A549 treated with CpdA at 1 μM for 4 hours (cell line): ENCODE results near the gene HSD3B7. TPM values are rescaled to one million over a fixed set of nuclear protein-coding genes. Genes with fewer than 3 reads are reported as not detected.

ENCODE experiments used
- total RNA-seq: library from RNA; stranded (reverse); fragments of 200-300 nt; extraction: Qiagen RNA extraction; gene quantifications from 5 replicates; pipeline ENCODE4 v1.2.3, GENCODE V29; 2022; ENCODE audit warnings: low read depth

Gene HSD3B7
- 12.5 to 17.3 TPM (median 14.7 TPM) in 5 replicates for total RNA-seq

DNA sequence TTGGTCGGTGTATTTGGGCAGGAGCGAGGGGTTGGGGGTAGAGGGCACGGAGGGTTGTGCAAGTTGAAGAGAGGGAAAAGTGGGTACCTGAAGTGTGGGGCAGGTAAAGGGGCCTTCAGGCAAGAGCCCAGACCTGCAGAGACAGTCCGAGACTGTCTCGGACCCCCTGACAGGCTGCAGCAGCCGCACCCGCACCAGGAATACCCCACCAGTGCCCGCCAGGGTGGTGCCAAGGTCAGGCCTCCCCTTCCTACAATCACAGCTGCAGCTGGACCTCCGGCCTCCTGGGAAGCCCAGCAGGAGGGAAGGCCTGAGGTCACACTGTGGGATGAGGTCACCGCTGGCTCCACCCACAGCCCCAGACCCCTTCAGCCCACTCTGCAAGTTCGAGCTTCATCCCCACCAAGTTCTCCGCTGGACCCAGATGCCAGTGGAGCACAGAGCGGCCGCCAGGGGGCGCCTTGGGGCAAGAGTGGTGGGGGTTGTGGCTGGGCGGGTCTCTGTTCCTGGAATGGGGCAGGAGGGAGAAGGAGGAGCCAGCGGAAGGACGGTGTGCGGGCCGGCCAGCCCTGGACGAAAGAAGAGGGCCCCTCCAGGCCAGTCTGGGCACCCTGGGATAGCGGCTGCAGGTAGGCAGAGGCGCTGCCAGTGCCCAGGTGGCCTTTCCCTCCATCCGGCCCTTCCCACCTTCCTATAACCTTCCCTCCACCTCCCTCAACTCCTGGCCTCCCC, at the start of gene HSD3B7:
HSD3B7 (plus strand) TSS at position 539 of the 732 bp plus-strand sequence. CDS start 452 bp downstream, outside the sequence.

DNA sequence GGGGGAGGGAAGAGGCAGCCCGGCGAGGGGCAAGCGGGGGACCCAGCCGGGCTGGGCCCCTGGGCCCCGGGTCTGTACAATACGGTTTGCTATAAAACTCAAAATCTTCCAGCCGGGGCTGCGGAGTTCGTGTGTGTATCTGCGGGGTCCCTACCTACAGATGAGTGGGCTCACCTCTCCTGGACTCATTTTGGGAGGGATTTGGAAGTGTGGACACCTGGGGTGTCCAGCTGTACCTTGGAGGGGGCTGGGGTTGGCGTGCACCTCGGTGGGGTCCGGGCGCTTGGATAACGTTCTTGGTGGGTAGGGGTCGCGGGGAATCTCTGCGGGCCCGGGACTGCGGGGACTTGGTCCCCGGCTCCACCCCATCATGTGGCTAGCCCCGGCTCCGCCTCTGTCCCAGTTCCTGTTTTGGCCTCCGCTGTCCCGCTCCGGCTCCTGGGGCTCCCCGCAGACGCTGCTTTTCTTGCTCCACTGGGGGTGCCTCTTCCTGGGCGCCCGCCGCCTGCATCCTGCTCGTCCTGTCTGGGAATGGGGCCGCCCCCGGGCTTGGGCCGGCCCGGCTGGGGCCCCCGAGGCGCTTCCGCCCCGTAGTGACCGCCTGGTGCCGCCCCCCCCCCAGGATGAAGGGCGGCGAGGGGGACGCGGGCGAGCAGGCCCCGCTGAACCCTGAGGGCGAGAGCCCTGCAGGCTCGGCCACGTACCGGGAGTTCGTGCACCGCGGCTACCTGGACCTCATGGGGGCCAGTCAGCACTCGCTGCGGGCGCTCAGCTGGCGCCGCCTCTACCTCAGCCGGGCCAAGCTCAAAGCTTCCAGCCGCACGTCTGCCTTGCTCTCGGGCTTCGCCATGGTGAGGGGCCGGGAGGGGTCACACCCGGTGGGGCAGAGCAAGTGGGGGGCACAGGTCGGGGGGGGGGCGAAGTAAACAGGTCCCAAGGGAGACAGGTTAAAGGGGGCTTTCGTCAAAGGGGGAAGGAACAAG, 36.0 kb upstream of the HSD3B7 start, which contains the start of gene ORAI3:
ORAI3 (plus strand) TSS at position 402 of the 983 bp plus-strand sequence; CDS start at position 624, 222 bp downstream.

DNA sequence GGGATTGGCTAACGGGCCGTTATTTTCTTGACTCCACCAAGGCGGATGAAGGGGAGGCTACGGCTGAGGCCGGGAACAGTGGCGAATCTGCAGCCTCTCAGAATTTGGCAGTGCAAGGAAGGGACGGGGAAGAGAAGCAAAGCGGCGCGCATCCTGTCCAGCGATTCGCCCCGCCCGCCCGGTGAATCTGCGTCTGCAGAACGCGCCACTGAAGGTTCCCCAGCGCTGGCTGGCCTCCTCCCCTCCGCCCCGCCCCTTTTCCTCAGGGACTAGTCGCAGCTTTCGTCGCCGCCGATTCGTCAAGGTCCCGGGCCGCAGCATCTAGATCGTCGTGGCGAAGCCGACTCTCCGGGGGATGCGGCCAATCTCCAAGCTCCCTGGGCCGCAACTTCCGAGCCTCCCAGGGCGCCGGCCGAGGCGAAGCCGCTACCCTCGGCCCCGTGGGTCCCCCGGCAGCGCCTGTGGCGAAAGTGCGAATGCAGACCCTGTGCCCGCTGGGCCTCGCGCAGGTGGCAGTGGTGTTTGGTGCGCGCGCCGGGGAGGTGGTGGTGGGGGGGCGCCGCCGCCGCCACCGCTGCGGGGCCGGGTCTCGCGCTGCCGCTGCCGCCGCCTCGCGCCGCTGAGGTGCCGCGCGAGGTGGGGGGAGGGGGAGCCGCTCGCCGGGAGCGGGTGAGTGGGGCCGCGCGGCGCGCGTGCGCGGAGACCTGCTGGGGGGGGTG, 27.4 kb upstream of the HSD3B7 start, which contains the start of gene SETD1A:
SETD1A (plus strand) TSS at position 299 of the 719 bp plus-strand sequence. CDS start 978 bp downstream, outside the sequence.

DNA sequence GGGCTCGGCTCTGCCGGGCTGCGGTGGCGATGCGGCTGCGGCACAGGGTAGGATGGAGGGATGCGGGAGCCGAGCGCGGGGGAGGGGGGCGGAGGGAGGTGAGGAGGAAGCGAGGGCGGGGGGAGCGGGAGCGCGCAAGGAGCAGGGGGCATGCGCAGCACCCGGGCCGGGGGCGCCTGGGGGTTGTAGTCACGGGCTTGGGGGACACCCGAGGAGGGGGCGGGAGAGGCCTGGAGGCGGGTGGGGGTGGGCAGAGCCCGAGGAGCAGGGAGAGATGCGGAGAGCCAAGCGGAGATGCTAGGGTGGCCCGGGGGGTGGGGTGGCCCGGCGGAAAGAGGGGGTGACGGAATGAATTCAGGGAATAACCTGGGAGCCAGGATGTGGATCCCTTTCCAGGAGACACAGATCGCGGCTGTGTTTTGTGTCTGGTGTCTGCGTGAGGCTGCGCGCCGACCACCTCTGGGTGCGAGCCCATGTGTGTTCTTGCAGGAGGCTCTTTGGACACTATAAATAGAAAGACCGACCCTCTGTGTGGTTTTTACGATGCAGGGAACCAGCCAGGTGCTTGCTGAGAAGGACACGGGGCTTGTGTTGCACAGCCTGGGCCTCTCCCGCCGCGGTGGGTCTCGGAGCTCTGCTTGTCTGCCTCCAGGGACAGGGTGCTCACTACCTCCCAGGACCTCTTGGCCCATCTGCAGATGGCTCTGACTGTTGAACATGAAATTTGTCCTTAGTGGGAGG, 25.7 kb downstream of the HSD3B7 start, which contains the start of gene STX1B:
STX1B (minus strand) TSS at position 54 of the 741 bp plus-strand sequence. CDS start 242 bp downstream, outside the sequence.

DNA sequence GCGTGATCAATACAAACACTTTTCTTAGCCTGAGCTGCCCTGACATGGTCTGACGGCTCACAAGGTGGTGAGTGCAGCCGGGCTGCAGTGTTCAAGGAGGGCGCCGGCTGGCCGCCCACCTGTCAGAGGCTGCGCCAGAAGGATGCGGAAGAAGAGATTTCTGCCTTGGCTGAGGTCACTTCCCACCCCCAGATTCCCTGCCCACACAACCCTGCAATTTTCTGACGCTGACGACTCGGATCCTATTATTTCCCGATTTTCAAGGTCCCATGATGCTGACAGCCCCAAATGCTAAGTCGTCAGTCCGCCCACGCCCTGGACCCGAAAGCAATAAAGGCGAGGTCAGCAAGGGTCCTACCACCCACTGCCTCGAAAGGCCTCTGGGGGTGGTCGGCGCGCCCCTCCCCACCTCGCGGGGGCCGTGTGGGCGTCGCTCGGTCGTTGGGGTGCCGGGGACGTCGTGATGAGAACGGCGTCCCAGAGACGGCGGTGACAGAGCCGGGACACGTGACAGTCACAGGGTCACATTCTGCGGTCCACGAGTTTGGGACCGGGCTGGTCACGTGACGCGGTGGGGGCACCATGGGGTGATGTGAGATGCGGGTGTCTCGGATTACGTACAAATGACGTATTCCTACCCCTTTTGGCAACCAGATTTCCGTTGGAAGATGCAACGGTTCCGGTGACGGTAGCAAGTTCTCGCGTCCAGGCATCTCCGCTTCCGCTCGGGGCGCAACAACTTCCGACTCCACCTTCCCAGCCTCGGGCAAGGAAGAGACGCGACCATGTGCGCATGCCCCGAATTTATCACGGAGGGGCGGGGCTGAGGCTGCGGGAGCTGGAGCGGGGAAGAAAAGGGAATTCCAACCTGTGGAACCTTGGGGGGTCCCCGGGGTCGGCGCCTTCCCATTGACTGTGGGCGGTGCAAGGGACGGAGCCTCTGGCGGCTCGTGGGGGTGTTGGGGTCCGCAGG, 48.0 kb downstream of the HSD3B7 start, which contains the start of gene STX4:
STX4 (plus strand) TSS at position 823 of the 973 bp plus-strand sequence. CDS start 248 bp downstream, outside the sequence.

Other genes starting within 250 kb of the HSD3B7 start
- gene PHKG2, start 236.8 kb upstream of the HSD3B7 start, total RNA-seq, result 21.1 to 26.6 TPM (median 23.0 TPM) in 5 replicates
- gene CFAP119, start 223.1 kb upstream of the HSD3B7 start, total RNA-seq, result 4.5 to 9.7 TPM (median 9.0 TPM) in 5 replicates
- gene RNF40, start 222.9 kb upstream of the HSD3B7 start, total RNA-seq, result 77.8 to 90.9 TPM (median 89.9 TPM) in 5 replicates
- gene ZNF629, start 198.0 kb upstream of the HSD3B7 start, total RNA-seq, result 15.6 to 19.2 TPM (median 16.4 TPM) in 5 replicates
- gene BCL7C, start 91.1 kb upstream of the HSD3B7 start, total RNA-seq, result 24.3 to 38.7 TPM (median 36.4 TPM) in 5 replicates
- gene CTF1, start 88.6 kb upstream of the HSD3B7 start, total RNA-seq, result 0.09 to 0.23 TPM (median 0.16 TPM) in 4 of 5 replicates, not detected in the other
- gene FBXL19, start 61.6 kb upstream of the HSD3B7 start, total RNA-seq, result 16.3 to 25.2 TPM (median 21.8 TPM) in 5 replicates
- 12.1 to 15.0 TPM (median 13.6 TPM) in 5 replicates for gene ORAI3, start 36.1 kb upstream of the HSD3B7 start, total RNA-seq
- gene SETD1A, start 27.5 kb upstream of the HSD3B7 start, total RNA-seq, result 17.6 to 24.3 TPM (median 21.8 TPM) in 5 replicates
- 1.4 to 2.2 TPM (median 1.7 TPM) in 5 replicates for gene STX1B, start 25.4 kb downstream of the HSD3B7 start, total RNA-seq
- gene STX4, start 48.4 kb downstream of the HSD3B7 start, total RNA-seq, result 62.0 to 77.3 TPM (median 76.2 TPM) in 5 replicates
- gene ZNF668, start 89.0 kb downstream of the HSD3B7 start, total RNA-seq, result 15.6 to 22.1 TPM (median 16.6 TPM) in 5 replicates
- 9.3 to 11.3 TPM (median 9.8 TPM) in 5 replicates for gene ZNF646, start 89.2 kb downstream of the HSD3B7 start, total RNA-seq
- gene PRSS53, start 103.7 kb downstream of the HSD3B7 start, total RNA-seq, result 0.78 to 2.7 TPM (median 1.4 TPM) in 5 replicates
- gene VKORC1, start 109.6 kb downstream of the HSD3B7 start, total RNA-seq, result 93.5 to 141 TPM (median 138 TPM) in 5 replicates
- 35.8 to 51.3 TPM (median 41.7 TPM) in 5 replicates for gene BCKDK, start 123.2 kb downstream of the HSD3B7 start, total RNA-seq
- gene KAT8, start 132.5 kb downstream of the HSD3B7 start, total RNA-seq, result 34.5 to 39.9 TPM (median 37.7 TPM) in 5 replicates
- 0.21 to 0.33 TPM (median 0.24 TPM) in 5 replicates for gene PRSS8, start 150.5 kb downstream of the HSD3B7 start, total RNA-seq
- 0.35 to 1.1 TPM (median 0.70 TPM) in 5 replicates for gene PRSS36, start 164.9 kb downstream of the HSD3B7 start, total RNA-seq
- 510 to 596 TPM (median 534 TPM) in 5 replicates for gene FUS, start 194.9 kb downstream of the HSD3B7 start, total RNA-seq
- 24.0 to 44.0 TPM (median 40.3 TPM) in 5 replicates for gene PYCARD, start 217.6 kb downstream of the HSD3B7 start, total RNA-seq
- gene TRIM72, start 228.9 kb downstream of the HSD3B7 start, total RNA-seq, result 0.01 to 0.16 TPM (median 0.03 TPM) in 4 of 5 replicates, not detected in the other
- gene PYDC1, start 231.9 kb downstream of the HSD3B7 start, total RNA-seq, result not detected in 5 replicates